H9 (cell line): ENCODE measurements around the gene CYTH3. TPM values are rescaled to one million over a fixed set of nuclear protein-coding genes. Genes with fewer than 3 reads are reported as not detected.

Experiments
- DNase-seq: peaks from one replicate; pipeline ENCODE4 v3.0.0-alpha.2; 2017
- H2AFZ ChIP-seq: one replicate; pipeline ENCODE4 v1.6.1; 2013; ENCODE audit warnings: mild to moderate bottlenecking, low read length, control low read depth, moderate library complexity
- H2AK5ac ChIP-seq: 2 replicates; pipeline ENCODE4 v1.6.1; 2013; ENCODE audit warnings: low read length, control low read depth, mixed read lengths; ENCODE audit not compliant: insufficient read length
- H2BK120ac ChIP-seq: one replicate; pipeline ENCODE4 v1.6.1; 2013; ENCODE audit warnings: low read depth, mild to moderate bottlenecking, low read length, control low read depth, inconsistent platforms; ENCODE audit not compliant: poor library complexity, severe bottlenecking
- H2BK12ac ChIP-seq: 2 replicates; pipeline ENCODE4 v1.6.1; 2013; ENCODE audit warnings: low read length, control low read depth, mixed read lengths, low read depth; ENCODE audit not compliant: insufficient read length
- H2BK15ac ChIP-seq: 2 replicates; pipeline ENCODE4 v1.6.1; 2013; ENCODE audit warnings: low read depth, low read length, control low read depth
- H2BK20ac ChIP-seq: one replicate; pipeline ENCODE4 v1.6.1; 2013; ENCODE audit warnings: low read depth, mild to moderate bottlenecking, low read length, control low read depth, inconsistent platforms; ENCODE audit not compliant: poor library complexity, severe bottlenecking
- H2BK5ac ChIP-seq: 2 replicates; pipeline ENCODE4 v1.6.1; 2013; ENCODE audit warnings: low read length, control low read depth, mixed read lengths; ENCODE audit not compliant: insufficient read length
- H3K14ac ChIP-seq: 2 replicates; pipeline ENCODE4 v1.6.1; 2013; ENCODE audit warnings: low read length, control low read depth; ENCODE audit not compliant: insufficient read depth
- H3K18ac ChIP-seq: 2 replicates; pipeline ENCODE4 v1.6.1; 2013; ENCODE audit warnings: low read depth, mild to moderate bottlenecking, mixed read lengths, low read length, control low read depth; ENCODE audit not compliant: insufficient read length
- H3K23ac ChIP-seq: 2 replicates; pipeline ENCODE4 v1.6.1; 2013; ENCODE audit warnings: low read length, control low read depth, mixed read lengths, low read depth; ENCODE audit not compliant: insufficient read length
- H3K23me2 ChIP-seq: 2 replicates; pipeline ENCODE4 v1.6.1; 2013; ENCODE audit warnings: low read depth, mild to moderate bottlenecking, mixed read lengths, low read length, control low read depth; ENCODE audit not compliant: insufficient read length, poor library complexity, severe bottlenecking
- H3K27ac ChIP-seq: 2 replicates; pipeline ENCODE4 v1.5.1; 2013; ENCODE audit warnings: low read length, control low read depth, mixed read lengths, low read depth; ENCODE audit not compliant: insufficient read length
- H3K27me3 ChIP-seq: 2 replicates; pipeline ENCODE4 v1.6.1; 2013; ENCODE audit warnings: low read length, control low read depth, inconsistent platforms; ENCODE audit not compliant: insufficient read depth
- H3K4ac ChIP-seq: 2 replicates; pipeline ENCODE4 v1.6.1; 2013; ENCODE audit warnings: low read depth, mild to moderate bottlenecking, control low read depth, inconsistent platforms, low read length, moderate library complexity
- H3K4me1 ChIP-seq: 2 replicates; pipeline ENCODE4 v1.6.1; 2013; ENCODE audit warnings: low read length, control low read depth, inconsistent platforms; ENCODE audit not compliant: insufficient read depth
- H3K4me2 ChIP-seq: 2 replicates; pipeline ENCODE4 v1.6.1; 2013; ENCODE audit warnings: low read length, control low read depth, mixed read lengths; ENCODE audit not compliant: insufficient read length, insufficient read depth
- H3K56ac ChIP-seq: 2 replicates; pipeline ENCODE4 v1.6.1; 2013; ENCODE audit warnings: low read depth, mild to moderate bottlenecking, mixed read lengths, low read length, control low read depth; ENCODE audit not compliant: insufficient read length
- H3K79me1 ChIP-seq: 2 replicates; pipeline ENCODE4 v1.6.1; 2013; ENCODE audit warnings: low read depth, mild to moderate bottlenecking, moderate library complexity, low read length, control low read depth, inconsistent platforms; ENCODE audit not compliant: insufficient read depth, poor library complexity, severe bottlenecking
- H3K79me2 ChIP-seq: 2 replicates; pipeline ENCODE4 v1.6.1; 2013; ENCODE audit warnings: low read length, control low read depth, inconsistent platforms; ENCODE audit not compliant: insufficient read depth
- H3K9ac ChIP-seq: 2 replicates; pipeline ENCODE4 v1.6.1; 2013; ENCODE audit warnings: low read length, control low read depth, mixed read lengths; ENCODE audit not compliant: insufficient read length; ENCODE audit errors: extremely low read depth
- H3K9me3 ChIP-seq: one replicate; pipeline ENCODE4 v1.6.1; 2013; ENCODE audit warnings: low read depth, low read length, inconsistent platforms; ENCODE audit not compliant: control insufficient read depth
- H3T11ph ChIP-seq: one replicate; pipeline ENCODE4 v1.6.1; 2013; ENCODE audit warnings: mild to moderate bottlenecking, low read length, control low read depth, inconsistent platforms
- H4K20me1 ChIP-seq: one replicate; pipeline ENCODE4 v1.6.1; 2013; ENCODE audit not compliant: control insufficient read depth, insufficient read length, insufficient read depth
- H4K5ac ChIP-seq: 2 replicates; pipeline ENCODE4 v1.6.1; 2013; ENCODE audit warnings: low read depth, mild to moderate bottlenecking, mixed read lengths, low read length, control low read depth; ENCODE audit not compliant: insufficient read length
- H4K8ac ChIP-seq: replicated peaks from 2 replicates; pipeline ENCODE4 v1.6.1; 2013; ENCODE audit warnings: low read length, control low read depth, mixed read lengths, low read depth; ENCODE audit not compliant: insufficient read length
- H4K91ac ChIP-seq: 2 replicates; pipeline ENCODE4 v1.6.1; 2013; ENCODE audit warnings: low read depth, mild to moderate bottlenecking, moderate library complexity, mixed read lengths, low read length, control low read depth; ENCODE audit not compliant: insufficient read length
- H3K27ac Mint-ChIP-seq, 3 experiments: 2 replicates in 2 of 3; 3 replicates in 1 of 3; pipeline ENCODE4 v1.8.0; 2020 to 2021; ENCODE audit warnings: mixed read lengths in 3 of 3, mild to moderate bottlenecking in 1 of 3, moderate library complexity in 1 of 3
- H3K27me3 Mint-ChIP-seq: 2 replicates; pipeline ENCODE4 v1.8.0; 2021; ENCODE audit warnings: low read depth, mild to moderate bottlenecking, moderate library complexity, mixed read lengths
- H3K36me3 Mint-ChIP-seq, 3 experiments: 2 replicates in 2 of 3; 3 replicates in 1 of 3; pipeline ENCODE4 v1.8.0; 2020 to 2021; ENCODE audit warnings: low read depth in 3 of 3, mixed read lengths in 3 of 3; ENCODE audit not compliant: insufficient read depth in 1 of 3
- H3K4me1 Mint-ChIP-seq, 2 experiments: 2 replicates each; pipeline ENCODE4 v1.8.0; 2020; ENCODE audit warnings: mixed read lengths in 2 of 2
- H3K4me3 Mint-ChIP-seq, 2 experiments: 2 replicates in 1 of 2; 3 replicates in 1 of 2; pipeline ENCODE4 v1.8.0; 2020 to 2021; ENCODE audit warnings: mild to moderate bottlenecking in 2 of 2, mixed read lengths in 2 of 2, moderate library complexity in 1 of 2
- H3K9me3 Mint-ChIP-seq, 2 experiments: 2 replicates in 1 of 2; 3 replicates in 1 of 2; pipeline ENCODE4 v1.8.0; 2020; ENCODE audit warnings: mild to moderate bottlenecking in 2 of 2, mixed read lengths in 2 of 2, moderate library complexity in 1 of 2
- CTCF ChIP-seq: fragments of 200-600 bp; sonication (generic); conservative IDR thresholded peaks from 3 replicates; pipeline ENCODE4 v1.8.0; 2021; ENCODE audit warnings: antibody characterized with exemption, mild to moderate bottlenecking
- WGBS: extraction: QIAGEN DNeasy Blood & Tissue Kit; methylation state at CpG from one replicate; pipeline ENCODE4 v1.1.7; 2013; ENCODE audit warnings: missing lambda C conversion rate, low lambda C conversion rate, mixed read lengths; ENCODE audit not compliant: insufficient read length; ENCODE audit errors: extremely low coverage; 5-methylcytosine and 5-hydroxymethylcytosine counted together
- total RNA-seq: library from RNA; stranded (reverse); gene quantifications from 2 replicates; pipeline ENCODE4 v1.2.1, GENCODE V29; 2021

The CYTH3 gene
- total RNA-seq, 1 experiment from 2014 or later = 12.3 TPM

GRCh38 chr7:6256109-6256483 lies 16.3 kb downstream of the CYTH3 start:
- no peaks in the 10 kb centered on the region for H3K9me3 Mint-ChIP-seq
- no peak overlapping the region for H3K14ac ChIP-seq
- H3K36me3 Mint-ChIP-seq = no peaks in the 10 kb centered on the region
- WGBS = no CpG with 5 or more reads among the region's 5 CpGs
- H2BK12ac ChIP-seq = no peak overlapping the region
- H3K18ac ChIP-seq = no peak overlapping the region
- H4K5ac ChIP-seq = no peak overlapping the region
- TF ChIP-seq CTCF = peak; percentile 49
- H2AK5ac ChIP-seq = no peak overlapping the region
- no peak overlapping the region for H2BK5ac ChIP-seq
- no peak overlapping the region for H3K4me3 Mint-ChIP-seq
- H4K8ac ChIP-seq = no peak overlapping the region
- H2BK20ac ChIP-seq = no peak overlapping the region
- no peak overlapping the region for H2AFZ ChIP-seq
- 0 out of 2 replicates have a peak, but pooled peaks cover 3% of the 10 kb centered on the region for H3K79me2 ChIP-seq
- no peaks in the 10 kb centered on the region for H3K27me3 ChIP-seq
- H2BK15ac ChIP-seq = no peak overlapping the region
- no peaks in the 10 kb centered on the region for H3K9me3 ChIP-seq
- no peaks in the 10 kb centered on the region for H3K27me3 Mint-ChIP-seq
- H3T11ph ChIP-seq = no peak overlapping the region
- H3K27ac Mint-ChIP-seq = peak overlapping the region in 2 of 3 experiments; percentile 16 to 54; a peak in 2 of 7 replicates
- H3K23ac ChIP-seq = no peak overlapping the region
- no peak overlapping the region for H2BK120ac ChIP-seq
- DNase-seq = peak; percentile 69
- no peaks in the 10 kb centered on the region for H3K79me1 ChIP-seq
- peaks cover 37 to 40% of the 10 kb centered on the region in 2 experiments for H3K4me1 Mint-ChIP-seq
- H3K23me2 ChIP-seq = no peaks in the 10 kb centered on the region
- H3K4me1 ChIP-seq = no peaks in the 10 kb centered on the region; the same call in 1 of the 2 replicates
- H4K20me1 ChIP-seq = no peaks in the 10 kb centered on the region
- H3K4me2 ChIP-seq = no peak overlapping the region
- H3K9ac ChIP-seq = no peak overlapping the region
- no peak overlapping the region for H3K27ac ChIP-seq
- H3K56ac ChIP-seq = no peak overlapping the region
- no peak overlapping the region for H4K91ac ChIP-seq
- H3K4ac ChIP-seq = no peak overlapping the region
